HG03460 (cell line): ENCODE data around the gene RTN4R.
"Not testable (repeated sequence)": the region's sequence is repeated elsewhere in the genome, so short reads cannot be mapped to it uniquely, and the experiment has no call there.

Source experiments
- ATAC-seq: cut with Tn5 transposase; IDR thresholded peaks from one replicate; pipeline ENCODE4 v1.9.1; 2021; ENCODE audit not compliant: unreplicated experiment

The RTN4R gene

GRCh38 chr22:20289182-20290044 lies 21.3 kb upstream of the RTN4R start:
- not testable (repeated sequence) for ATAC-seq

- not testable (repeated sequence) for ATAC-seq
These were observed 18.8 kb upstream of the RTN4R start for GRCh38 chr22:20286784-20287423.

GRCh38 chr22:20286312-20286660 lies 18.2 kb upstream of the RTN4R start:
- not testable (repeated sequence) for ATAC-seq

GRCh38 chr22:20285473-20286311 lies 17.6 kb upstream of the RTN4R start:
- not testable (repeated sequence) for ATAC-seq

- no peak for ATAC-seq
These were observed 16.5 kb upstream of the RTN4R start for GRCh38 chr22:20284471-20285086.

GRCh38 chr22:20283674-20284066 lies 15.6 kb upstream of the RTN4R start:
- ATAC-seq = no peak

GRCh38 chr22:20282901-20283673 lies 15.0 kb upstream of the RTN4R start:
- ATAC-seq = no peak

- no peak for ATAC-seq
These were observed 13.8 kb upstream of the RTN4R start for GRCh38 chr22:20281891-20282290.

GRCh38 chr22:20281473-20281872 lies 13.4 kb upstream of the RTN4R start:
- not testable (repeated sequence) for ATAC-seq

GRCh38 chr22:20280866-20281265 lies 12.7 kb upstream of the RTN4R start:
- ATAC-seq = no peak

- ATAC-seq = not testable (repeated sequence)
These were observed 12.0 kb upstream of the RTN4R start for GRCh38 chr22:20280163-20280562.

GRCh38 chr22:20279662-20280134 lies 11.6 kb upstream of the RTN4R start:
- no peak for ATAC-seq

GRCh38 chr22:20278726-20279490 lies 10.8 kb upstream of the RTN4R start:
- ATAC-seq = not testable (repeated sequence)

GRCh38 chr22:20277936-20278635 lies 10.0 kb upstream of the RTN4R start:
- not testable (repeated sequence) for ATAC-seq

GRCh38 chr22:20276468-20276867 lies 8.3 kb upstream of the RTN4R start:
- ATAC-seq = no peak

GRCh38 chr22:20275836-20276235 lies 7.7 kb upstream of the RTN4R start:
- no peak for ATAC-seq

GRCh38 chr22:20275325-20275724 lies 7.2 kb upstream of the RTN4R start:
- ATAC-seq = not testable (repeated sequence)

GRCh38 chr22:20274374-20274773 lies 6.3 kb upstream of the RTN4R start:
- not testable (repeated sequence) for ATAC-seq

GRCh38 chr22:20273758-20274181 lies 5.7 kb upstream of the RTN4R start:
- ATAC-seq = no peak
